PFSK-1 (cell line): ENCODE results near the gene IGFBP1.

Experiments
- POLR2AphosphoS5 ChIP-seq: IDR thresholded peaks from 2 replicates; pipeline ENCODE4 v1.6.1; 2012; ENCODE audit warnings: low read depth, mild to moderate bottlenecking, control low read depth, low read length, moderate library complexity
- REST ChIP-seq, 2 experiments: IDR thresholded peaks; 2 replicates each; pipeline versions ENCODE4 v1.6.1 to v1.8.0; 2011 to 2012; ENCODE audit warnings: low read depth in 2 of 2, low read length in 2 of 2, control low read depth in 1 of 2, inconsistent platforms in 1 of 2, mild to moderate bottlenecking in 1 of 2, moderate library complexity in 1 of 2; ENCODE audit not compliant: insufficient read depth in 1 of 2
- SIN3A ChIP-seq: IDR thresholded peaks from 2 replicates; pipeline ENCODE4 v1.6.1; 2012; ENCODE audit warnings: mild to moderate bottlenecking, low read length, moderate library complexity, borderline replicate concordance; ENCODE audit not compliant: insufficient read depth
- TAF1 ChIP-seq: IDR thresholded peaks from 2 replicates; pipeline ENCODE4 v1.6.1; 2012; ENCODE audit warnings: low read length, control low read depth, borderline replicate concordance; ENCODE audit not compliant: insufficient read depth

- TF ChIP-seq POLR2AphosphoS5 (no peak), REST (IDR thresholded peaks at IDR 0.05; ENCODE audit: insufficient read depth in 1 of 2, low read depth in 2 of 2, low read length in 2 of 2) (no peak), TAF1 (no peak), SIN3A (no peak)
Measured at GRCh38 chr7:45869426-45869825, 18.9 kb upstream of the IGFBP1 start.
